HepG2 (cell line): ENCODE data around the gene ARHGEF26. TPM values are rescaled to one million over a fixed set of nuclear protein-coding genes. Genes with fewer than 3 reads are reported as not detected.

Source experiments
- ATAC-seq: fragments of 200-7000 bp; cut with Tn5 transposase; 3 replicates; pipeline ENCODE4 v1.9.1; 2020; ENCODE audit warnings: mild to moderate bottlenecking, moderate library complexity
- BruUV-seq: library from RNA; stranded (reverse); fragments of 400-500 nt; replicated peaks from 2 replicates; lab custom pipeline; 2021; lab: Mats Ljungman, UMichigan
- CTCF ChIA-PET: fragments of 300-600 bp; formaldehyde crosslinking; extraction: SDS; loops from one replicate; lab custom pipeline; 2021; ENCODE audit warnings: low total read pairs, inconsistent platforms, low intra/inter-chr PET ratio; lab: Yijun Ruan, JAX
- POLR2A ChIA-PET: fragments of 350-600 bp; sonication (Branson Sonifier 250); formaldehyde crosslinking; loops from one replicate; lab custom pipeline; 2020; ENCODE audit warnings: antibody characterized with exemption, inconsistent platforms; lab: Yijun Ruan, JAX
- DNase-seq: peaks from one replicate; pipeline ENCODE4 v3.0.0-alpha.2; 2015; ENCODE audit warnings: low spot score
- FAIRE-seq: peaks from 3 replicates; lab custom pipeline; 2011; peaks lifted over from hg19 to GRCh38; lab: Jason Lieb, UNC
- H2AFZ ChIP-seq: one replicate; pipeline ENCODE4 v1.6.1; 2011; ENCODE audit warnings: low read length, inconsistent platforms
- H3K27ac ChIP-seq: fragments of 300-600 bp; 3 replicates; pipeline ENCODE4 v1.8.0; 2011; ENCODE audit warnings: mixed run types, mild to moderate bottlenecking, mixed read lengths, low read length, inconsistent platforms; ENCODE audit not compliant: insufficient read depth; ENCODE audit errors: extremely low read length
- H3K27me3 ChIP-seq, 2 experiments: fragments of 200-600 bp in 1 of 2; 2 replicates in 1 of 2; 3 replicates in 1 of 2; pipeline versions ENCODE4 v1.6.0 to v1.8.0; 2011; ENCODE audit warnings: low read length in 2 of 2, mild to moderate bottlenecking in 2 of 2, moderate library complexity in 2 of 2, inconsistent platforms in 1 of 2; ENCODE audit not compliant: insufficient read depth in 2 of 2, control insufficient read depth in 1 of 2
- H3K36me3 ChIP-seq, 2 experiments: fragments of 200-600 bp in 1 of 2; replicated peaks in 1 of 2; 2 replicates in 1 of 2; 3 replicates in 1 of 2; pipeline versions ENCODE4 v1.5.1 to v1.8.0; 2011; ENCODE audit warnings: low read length in 2 of 2, inconsistent platforms in 1 of 2; ENCODE audit not compliant: insufficient read depth in 2 of 2, control insufficient read depth in 1 of 2
- H3K4me1 ChIP-seq: 2 replicates; pipeline ENCODE4 v1.5.1; 2012; ENCODE audit warnings: low read length, inconsistent platforms; ENCODE audit not compliant: insufficient read depth
- H3K4me2 ChIP-seq: 2 replicates; pipeline ENCODE4 v1.6.0; 2011; ENCODE audit warnings: low read depth, low read length, inconsistent platforms
- H3K4me3 ChIP-seq, 3 experiments: fragments of 200-600 bp in 1 of 3; sonication (generic), shearing (Covaris generic) in 1 of 3; replicated peaks in 1 of 3; 2 replicates each; pipeline ENCODE4 v1.5.1; 2011 to 2016; ENCODE audit warnings: low read length in 3 of 3, inconsistent platforms in 2 of 3, low read depth in 2 of 3, mild to moderate bottlenecking in 2 of 3, control low read depth in 1 of 3, mixed read lengths in 1 of 3; ENCODE audit not compliant: insufficient read depth in 1 of 3
- H3K79me2 ChIP-seq: one replicate; pipeline ENCODE4 v1.6.1; 2011; ENCODE audit warnings: low read length, inconsistent platforms; ENCODE audit not compliant: insufficient read depth
- H3K9ac ChIP-seq: 2 replicates; pipeline ENCODE4 v1.6.0; 2011; ENCODE audit warnings: mild to moderate bottlenecking, low read depth, low read length, inconsistent platforms; ENCODE audit not compliant: insufficient read depth
- H3K9me3 ChIP-seq: 2 replicates; pipeline ENCODE4 v1.5.1; 2012; ENCODE audit warnings: mild to moderate bottlenecking, low read length
- H4K20me1 ChIP-seq: 2 replicates; pipeline ENCODE4 v1.6.0; 2011; ENCODE audit warnings: inconsistent platforms, mild to moderate bottlenecking, low read length, moderate library complexity; ENCODE audit not compliant: insufficient read depth
- PRDM10 ChIP-seq: sonication (generic); formaldehyde crosslinking; IDR thresholded peaks from 2 replicates; pipeline ENCODE4 v1.4.0; 2020; ENCODE audit warnings: low read depth, missing genetic modification reagents
- ZBTB4 ChIP-seq: sonication (generic); formaldehyde crosslinking; IDR thresholded peaks from 2 replicates; pipeline ENCODE4 v1.4.0; 2020; ENCODE audit warnings: missing genetic modification reagents, mild to moderate bottlenecking, borderline replicate concordance
- ZKSCAN1 ChIP-seq: fragments of 150-350 bp; IDR thresholded peaks from 2 replicates; pipeline ENCODE4 v1.6.1; 2014; ENCODE audit warnings: low read length
- ZNF484 ChIP-seq: sonication (generic); formaldehyde crosslinking; IDR thresholded peaks from 2 replicates; pipeline ENCODE4 v1.5.1; 2020; ENCODE audit warnings: mild to moderate bottlenecking, low read depth, missing genetic modification reagents, borderline replicate concordance
- ZNF563 ChIP-seq: sonication (generic); formaldehyde crosslinking; IDR thresholded peaks from 2 replicates; pipeline ENCODE4 v1.8.0; 2022; ENCODE audit warnings: mild to moderate bottlenecking, moderate library complexity, missing genetic modification reagents
- WGBS: methylation state at CpG from one replicate; pipeline ENCODE4 v1.1.6; 2017; ENCODE audit warnings: low lambda C conversion rate; 5-methylcytosine and 5-hydroxymethylcytosine counted together
- in situ Hi-C: cut with HindIII; loops from 2 replicates; pipeline ENCODE4 v1.10.0; 2017; ENCODE audit warnings: low pct_unique_long_range_greater_than_20kb; ENCODE audit not compliant: extremely low pct_ligation_motif_present
- intact Hi-C: fragments of 100-400 bp; cut with micrococcal nuclease; formaldehyde crosslinking; loops from one replicate; pipeline ENCODE4 v1.10.0; 2022; ENCODE audit not compliant: unreplicated experiment
- polyA plus RNA-seq, 8 experiments: library from polyadenylated mRNA; depleted of rRNA in 3 of 8; stranded (reverse) in 7 of 8; unstranded in 1 of 8; fragments of >200 nt; fragmentation: Illumina TruSeq in 4 of 8; extraction: Trizol in 4 of 8; gene quantifications; 2 replicates each; pipeline versions ENCODE4 v1.2.1 to v1.2.3, GENCODE V29; 2011 to 2016; ENCODE audit warnings: low read depth in 4 of 8, missing spikeins in 1 of 8, mixed read lengths in 1 of 8; ENCODE audit not compliant: insufficient read depth in 1 of 8
- total RNA-seq, 5 experiments: library from RNA; depleted of rRNA; stranded (reverse); fragments of >200 nt; fragmentation: Illumina TruSeq; extraction: Trizol; gene quantifications; 2 replicates each; pipeline ENCODE4 v1.2.3, GENCODE V29; 2016; ENCODE audit warnings: low read depth in 1 of 5
- TF ChIP-seq, protein P1 (sequence below): sonication (generic); formaldehyde crosslinking; IDR thresholded peaks from 2 replicates; pipeline ENCODE4 v1.5.0; 2020; ENCODE audit warnings: missing genetic modification reagents
- TF ChIP-seq, protein P2 (sequence below): sonication (generic); formaldehyde crosslinking; IDR thresholded peaks from 2 replicates; pipeline ENCODE4 v1.4.0; 2020; ENCODE audit warnings: missing genetic modification reagents

ARHGEF26 gene
- total and polyA plus RNA-seq, 2 of the 13 experiments (the other 11 are each of a cell fraction or from before 2014, with no cell fraction given): 0.74 to 6.1 TPM

DNA sequence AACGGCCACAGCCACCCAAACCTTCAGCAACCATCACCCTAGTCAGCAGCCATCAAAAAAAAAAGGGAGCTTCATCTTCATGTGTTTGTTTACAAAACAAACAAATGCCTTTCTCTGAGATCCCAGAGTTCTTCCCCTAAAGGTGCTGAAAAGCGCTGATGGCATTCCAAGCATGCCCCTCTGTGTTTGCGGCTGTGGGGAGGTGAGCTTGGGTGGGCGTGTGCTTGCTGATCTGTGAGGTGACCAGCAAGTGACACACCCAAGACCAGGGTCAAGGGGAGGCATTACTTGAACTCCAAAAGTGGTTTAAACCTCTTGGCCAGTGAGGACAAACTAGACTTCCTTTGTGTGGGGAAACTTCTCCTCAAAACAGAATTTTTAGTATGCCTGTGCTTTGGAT is 121.6 kb downstream of the ARHGEF26 start:
- H3K27ac ChIP-seq: no peak overlapping the region
- H3K4me2 ChIP-seq: no peak overlapping the region

More for the DNA sequence above, 121.6 kb downstream of the ARHGEF26 start:
- no peak for DNase-seq
- no TSS peak for BruUV-seq
- ATAC-seq: no peak
- FAIRE-seq: no peak
- H3K4me3 ChIP-seq: no peak overlapping the region
- H4K20me1 ChIP-seq: no peaks in the 10 kb centered on the region
- no peaks in the 10 kb centered on the region for H3K79me2 ChIP-seq
- no peaks in the 10 kb centered on the region for H3K9me3 ChIP-seq
- intact Hi-C loops (no loop called here), in situ Hi-C loops (no loop called here)
- H3K9ac ChIP-seq: no peak overlapping the region
- H3K36me3 ChIP-seq: no peaks in the 10 kb centered on the region
- H3K4me1 ChIP-seq: peaks cover 4% of the 10 kb centered on the region
- CTCF ChIA-PET: no interaction called here
- 70% methylated on average over 4 of the region's 4 CpGs for WGBS
- no peak overlapping the region for H2AFZ ChIP-seq
- POLR2A ChIA-PET: no interaction called here
- H3K27me3 ChIP-seq: no peaks in the 10 kb centered on the region
- TF ChIP-seq, protein P1, sequence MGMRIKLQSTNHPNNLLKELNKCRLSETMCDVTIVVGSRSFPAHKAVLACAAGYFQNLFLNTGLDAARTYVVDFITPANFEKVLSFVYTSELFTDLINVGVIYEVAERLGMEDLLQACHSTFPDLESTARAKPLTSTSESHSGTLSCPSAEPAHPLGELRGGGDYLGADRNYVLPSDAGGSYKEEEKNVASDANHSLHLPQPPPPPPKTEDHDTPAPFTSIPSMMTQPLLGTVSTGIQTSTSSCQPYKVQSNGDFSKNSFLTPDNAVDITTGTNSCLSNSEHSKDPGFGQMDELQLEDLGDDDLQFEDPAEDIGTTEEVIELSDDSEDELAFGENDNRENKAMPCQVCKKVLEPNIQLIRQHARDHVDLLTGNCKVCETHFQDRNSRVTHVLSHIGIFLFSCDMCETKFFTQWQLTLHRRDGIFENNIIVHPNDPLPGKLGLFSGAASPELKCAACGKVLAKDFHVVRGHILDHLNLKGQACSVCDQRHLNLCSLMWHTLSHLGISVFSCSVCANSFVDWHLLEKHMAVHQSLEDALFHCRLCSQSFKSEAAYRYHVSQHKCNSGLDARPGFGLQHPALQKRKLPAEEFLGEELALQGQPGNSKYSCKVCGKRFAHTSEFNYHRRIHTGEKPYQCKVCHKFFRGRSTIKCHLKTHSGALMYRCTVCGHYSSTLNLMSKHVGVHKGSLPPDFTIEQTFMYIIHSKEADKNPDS: no peak
- no peak for TF ChIP-seq PRDM10 (CRISPR knock-in tag)
- no peak for TF ChIP-seq ZBTB4 (CRISPR knock-in tag)
- no peak for TF ChIP-seq ZNF484
- TF ChIP-seq, protein P2, sequence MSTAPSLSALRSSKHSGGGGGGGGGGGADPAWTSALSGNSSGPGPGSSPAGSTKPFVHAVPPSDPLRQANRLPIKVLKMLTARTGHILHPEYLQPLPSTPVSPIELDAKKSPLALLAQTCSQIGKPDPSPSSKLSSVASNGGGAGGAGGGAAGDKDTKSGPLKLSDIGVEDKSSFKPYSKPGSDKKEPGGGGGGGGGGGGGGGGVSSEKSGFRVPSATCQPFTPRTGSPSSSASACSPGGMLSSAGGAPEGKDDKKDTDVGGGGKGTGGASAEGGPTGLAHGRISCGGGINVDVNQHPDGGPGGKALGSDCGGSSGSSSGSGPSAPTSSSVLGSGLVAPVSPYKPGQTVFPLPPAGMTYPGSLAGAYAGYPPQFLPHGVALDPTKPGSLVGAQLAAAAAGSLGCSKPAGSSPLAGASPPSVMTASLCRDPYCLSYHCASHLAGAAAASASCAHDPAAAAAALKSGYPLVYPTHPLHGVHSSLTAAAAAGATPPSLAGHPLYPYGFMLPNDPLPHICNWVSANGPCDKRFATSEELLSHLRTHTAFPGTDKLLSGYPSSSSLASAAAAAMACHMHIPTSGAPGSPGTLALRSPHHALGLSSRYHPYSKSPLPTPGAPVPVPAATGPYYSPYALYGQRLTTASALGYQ (CRISPR knock-in tag): no peak
- TF ChIP-seq ZKSCAN1: no peak
- TF ChIP-seq ZNF563: no peak
